SK-N-MC (cell line): Measurements from ENCODE around the gene AGAP1.

ENCODE experiments used
- DNase-seq: peaks from one replicate; pipeline ENCODE4 v3.0.0-alpha.2; 2011; ENCODE audit warnings: low read depth, low spot score
- H3K27ac ChIP-seq: fragments of 200-600 bp; sonication (generic); 2 replicates; pipeline ENCODE4 v1.5.1; 2016; ENCODE audit warnings: mixed run types
- H3K36me3 ChIP-seq: fragments of 200-600 bp; sonication (generic); 2 replicates; pipeline ENCODE4 v1.6.1; 2017; ENCODE audit warnings: antibody characterized with exemption, low read length, mixed read lengths; ENCODE audit not compliant: insufficient read depth
- H3K4me3 ChIP-seq: fragments of 200-600 bp; sonication (generic); 2 replicates; pipeline ENCODE4 v1.5.1; 2016
- H3K9ac ChIP-seq: fragments of 200-600 bp; sonication (generic); 2 replicates; pipeline ENCODE4 v1.8.0; 2017; ENCODE audit warnings: mixed run types, mixed read lengths; ENCODE audit not compliant: insufficient read length
- H3K9me3 ChIP-seq: fragments of 200-600 bp; sonication (generic); 2 replicates; pipeline ENCODE4 v1.6.1; 2017; ENCODE audit warnings: low read depth, mild to moderate bottlenecking, antibody characterized with exemption, low read length, moderate library complexity, mixed read lengths
- EZH2 ChIP-seq: fragments of 200-600 bp; sonication (generic); IDR thresholded peaks from one replicate; pipeline ENCODE4 v1.6.1; 2017; ENCODE audit warnings: antibody characterized with exemption
- FOXP2 ChIP-seq: optimal IDR thresholded peaks from 2 replicates; pipeline ENCODE3; 2011; ENCODE audit warnings: mild to moderate bottlenecking, moderate library complexity; ENCODE audit not compliant: insufficient read depth; ENCODE audit errors: extremely low read length, control extremely low read depth
- POLR2AphosphoS5 ChIP-seq: IDR thresholded peaks from 2 replicates; pipeline ENCODE4 v1.6.1; 2012; ENCODE audit warnings: mild to moderate bottlenecking, low read depth, low read length, borderline replicate concordance

AGAP1 gene

GRCh38 chr2:235966932-235967757 lies 473.3 kb downstream of the AGAP1 start:
- no peaks in the 10 kb centered on the region for H3K9me3 ChIP-seq
- no peak overlapping the region for H3K9ac ChIP-seq
- no peak overlapping the region for H3K4me3 ChIP-seq
- no peak for DNase-seq
- H3K36me3 ChIP-seq: peaks cover 10% of the 10 kb centered on the region
- TF ChIP-seq FOXP2 (no peak), POLR2AphosphoS5 (no peak), EZH2 (no peak)
- H3K27ac ChIP-seq: no peak overlapping the region

- DNase-seq: no peak
- TF ChIP-seq EZH2 (no peak), FOXP2 (no peak), POLR2AphosphoS5 (no peak)
- H3K27ac ChIP-seq: no peak overlapping the region
- no peak overlapping the region for H3K4me3 ChIP-seq
- H3K9ac ChIP-seq: no peak overlapping the region
- H3K36me3 ChIP-seq: peaks cover 10% of the 10 kb centered on the region
- no peaks in the 10 kb centered on the region for H3K9me3 ChIP-seq
Observed at GRCh38 chr2:235968155-235968554, 474.3 kb downstream of the AGAP1 start.

GRCh38 chr2:235968616-235969324 lies 474.9 kb downstream of the AGAP1 start:
- DNase-seq: no peak
- TF ChIP-seq FOXP2: no peak
- no peak for TF ChIP-seq EZH2
- no peak for TF ChIP-seq POLR2AphosphoS5
- Histone ChIP-seq H3K27ac (no peak overlapping the region), H3K9me3 (no peaks in the 10 kb centered on the region), H3K36me3 (peaks cover 10% of the 10 kb centered on the region), H3K9ac (no peak overlapping the region), H3K4me3 (no peak overlapping the region)

DNA sequence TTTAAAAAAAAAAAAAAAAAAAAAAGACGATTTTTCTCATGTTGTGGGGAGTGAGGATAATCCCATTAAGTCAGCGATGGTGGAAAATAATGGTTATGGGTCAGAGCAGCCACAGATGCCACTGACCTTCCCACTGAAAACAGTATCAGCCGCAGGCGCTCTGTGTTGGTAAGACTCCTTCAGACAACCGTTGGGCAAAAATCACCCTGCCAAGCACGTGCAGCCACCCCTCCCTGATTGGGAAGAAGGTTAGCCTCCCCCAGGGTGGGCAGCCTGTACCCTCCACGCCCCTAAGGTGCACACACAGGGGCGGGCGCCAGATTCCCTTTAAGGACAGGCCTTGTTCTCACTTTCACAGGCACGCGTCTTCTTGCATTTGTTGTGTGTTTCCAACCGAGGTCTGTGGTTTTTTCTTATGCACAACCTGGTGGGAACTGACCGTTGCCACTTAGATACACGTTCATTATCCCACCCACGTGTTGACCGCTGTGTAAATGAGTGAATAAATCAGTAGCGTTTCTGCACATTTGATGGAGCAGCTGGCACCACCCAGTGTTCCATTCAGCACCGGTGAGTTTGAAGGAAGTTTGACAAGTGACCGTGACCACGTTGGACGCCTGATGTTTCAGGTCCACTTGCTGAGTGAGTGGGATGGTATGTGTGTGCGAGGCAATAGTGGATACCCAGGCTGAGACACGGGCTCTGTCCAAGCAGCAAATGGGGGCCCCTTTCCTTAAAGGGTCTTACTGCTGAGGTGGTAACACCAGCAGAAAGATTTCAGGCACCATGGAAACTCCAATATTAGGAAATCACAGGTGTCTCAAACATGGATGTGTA lies 476.6 kb downstream of the AGAP1 start:
- no peak for DNase-seq
- no peak overlapping the region for H3K4me3 ChIP-seq

GRCh38 chr2:235976516-235976915 lies 482.7 kb downstream of the AGAP1 start:
- H3K36me3 ChIP-seq: peaks cover 17% of the 10 kb centered on the region; the same call in 1 of the 2 replicates
- no peaks in the 10 kb centered on the region for H3K9me3 ChIP-seq
- no peak overlapping the region for H3K4me3 ChIP-seq
- TF ChIP-seq EZH2 (no peak), POLR2AphosphoS5 (no peak), FOXP2 (no peak)
- no peak overlapping the region for H3K27ac ChIP-seq
- H3K9ac ChIP-seq: no peak overlapping the region
- DNase-seq: no peak

More for the DNA sequence above, 476.6 kb downstream of the AGAP1 start:
- Histone ChIP-seq H3K9me3 (no peaks in the 10 kb centered on the region), H3K9ac (no peak overlapping the region), H3K36me3 (peaks cover 14% of the 10 kb centered on the region), H3K27ac (no peak overlapping the region)
- TF ChIP-seq POLR2AphosphoS5 (no peak), FOXP2 (no peak), EZH2 (no peak)

GRCh38 chr2:235976956-235977355 lies 483.1 kb downstream of the AGAP1 start:
- no peak for DNase-seq
- TF ChIP-seq FOXP2: no peak
- TF ChIP-seq POLR2AphosphoS5: no peak
- TF ChIP-seq EZH2: no peak
- no peaks in the 10 kb centered on the region for H3K9me3 ChIP-seq
- H3K4me3 ChIP-seq: no peak overlapping the region
- H3K27ac ChIP-seq: no peak overlapping the region
- peaks cover 17% of the 10 kb centered on the region; the same call in 1 of the 2 replicates for H3K36me3 ChIP-seq
- H3K9ac ChIP-seq: no peak overlapping the region

GRCh38 chr2:235977445-235977844 lies 483.6 kb downstream of the AGAP1 start:
- Histone ChIP-seq H3K27ac (no peak overlapping the region), H3K36me3 (peaks cover 17% of the 10 kb centered on the region; the same call in 1 of the 2 replicates), H3K4me3 (no peak overlapping the region), H3K9ac (no peak overlapping the region), H3K9me3 (no peaks in the 10 kb centered on the region)
- TF ChIP-seq FOXP2: no peak
- TF ChIP-seq EZH2: no peak
- no peak for DNase-seq

DNA sequence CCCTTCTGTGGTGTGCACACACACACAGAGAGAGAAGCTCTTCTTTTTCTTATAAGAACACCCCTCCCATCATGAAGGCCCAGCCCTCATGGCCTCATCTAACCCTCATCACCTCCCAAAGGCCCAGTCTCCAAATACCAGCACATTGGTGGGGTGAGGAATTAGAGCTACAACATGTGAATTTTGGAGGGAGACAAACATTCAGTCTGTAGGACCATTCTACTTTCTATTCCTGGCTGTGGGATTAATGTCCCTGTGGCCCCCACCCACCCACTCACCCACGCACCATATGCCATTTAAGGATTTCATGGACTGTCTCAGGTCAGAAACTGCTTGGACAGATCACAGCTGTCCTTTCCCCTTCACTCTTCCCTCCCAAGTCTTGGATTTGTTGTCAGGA lies 484.2 kb downstream of the AGAP1 start:
- Histone ChIP-seq H3K36me3 (peaks cover 17% of the 10 kb centered on the region; the same call in 1 of the 2 replicates), H3K4me3 (no peak overlapping the region), H3K9ac (no peak overlapping the region), H3K27ac (no peak overlapping the region), H3K9me3 (no peaks in the 10 kb centered on the region)
- no peak for DNase-seq
- TF ChIP-seq FOXP2 (no peak), POLR2AphosphoS5 (no peak), EZH2 (no peak)
